GM23248 (cell line): ENCODE measurements around the gene CHST12. TPM values are rescaled to one million over a fixed set of nuclear protein-coding genes. Genes with fewer than 3 reads are reported as not detected.

Experiments used
- DNase-seq: peaks from one replicate; pipeline ENCODE4 v3.0.0-alpha.2; 2015
- H2AFZ ChIP-seq: fragments of 200-600 bp; sonication (generic); 2 replicates; pipeline ENCODE4 v1.6.1; 2016; ENCODE audit warnings: antibody characterized with exemption
- H3F3A ChIP-seq: fragments of 200-600 bp; sonication (generic); 2 replicates; pipeline ENCODE4 v1.6.1; 2016; ENCODE audit warnings: mild to moderate bottlenecking, antibody characterized with exemption, mixed run types; ENCODE audit not compliant: insufficient read depth
- H3K27ac ChIP-seq: fragments of 200-600 bp; sonication (generic); 2 replicates; pipeline ENCODE4 v1.5.1; 2016; ENCODE audit warnings: mild to moderate bottlenecking
- H3K27me3 ChIP-seq: fragments of 200-600 bp; sonication (generic); replicated peaks from 2 replicates; pipeline ENCODE4 v1.6.1; 2016; ENCODE audit warnings: mild to moderate bottlenecking; ENCODE audit not compliant: insufficient read depth
- H3K36me3 ChIP-seq: fragments of 200-600 bp; sonication (generic); 2 replicates; pipeline ENCODE4 v1.6.1; 2016; ENCODE audit warnings: low read depth, mild to moderate bottlenecking
- H3K4me1 ChIP-seq: fragments of 200-600 bp; sonication (generic); 2 replicates; pipeline ENCODE4 v1.6.1; 2016; ENCODE audit warnings: mild to moderate bottlenecking; ENCODE audit not compliant: insufficient read depth
- H3K4me2 ChIP-seq: fragments of 200-600 bp; sonication (generic); one replicate; pipeline ENCODE4 v1.6.1; 2016; ENCODE audit warnings: mild to moderate bottlenecking; ENCODE audit not compliant: unreplicated experiment
- H3K4me3 ChIP-seq: fragments of 200-600 bp; sonication (generic); 2 replicates; pipeline ENCODE4 v1.5.1; 2016; ENCODE audit warnings: mild to moderate bottlenecking
- H3K79me2 ChIP-seq: fragments of 200-600 bp; sonication (generic); 2 replicates; pipeline ENCODE4 v1.6.1; 2016; ENCODE audit warnings: mild to moderate bottlenecking; ENCODE audit not compliant: insufficient read depth
- H3K9ac ChIP-seq: fragments of 200-600 bp; sonication (generic); 2 replicates; pipeline ENCODE4 v1.6.1; 2016; ENCODE audit warnings: mild to moderate bottlenecking
- H3K9me2 ChIP-seq: fragments of 200-600 bp; sonication (generic); 2 replicates; pipeline ENCODE4 v1.6.1; 2016; ENCODE audit warnings: mixed run types, mild to moderate bottlenecking, moderate library complexity; ENCODE audit not compliant: insufficient read depth
- H3K9me3 ChIP-seq: fragments of 200-600 bp; sonication (generic); one replicate; pipeline ENCODE4 v1.6.1; 2017; ENCODE audit warnings: low read depth
- H4K20me1 ChIP-seq: fragments of 200-600 bp; sonication (generic); 2 replicates; pipeline ENCODE4 v1.6.0; 2016; ENCODE audit not compliant: insufficient read depth
- EZH2 ChIP-seq: fragments of 200-600 bp; sonication (generic); IDR thresholded peaks from 2 replicates; pipeline ENCODE4 v1.6.1; 2018; ENCODE audit warnings: antibody characterized with exemption, mild to moderate bottlenecking; ENCODE audit not compliant: insufficient read depth, poor library complexity, severe bottlenecking
- EZH2phosphoT487 ChIP-seq: fragments of 200-600 bp; sonication (generic); IDR thresholded peaks from 2 replicates; pipeline ENCODE4 v1.6.1; 2018; ENCODE audit warnings: antibody characterized with exemption, moderate library complexity, mild to moderate bottlenecking, low read depth; ENCODE audit not compliant: insufficient read depth
- WGBS, 2 experiments: methylation state at CpG; one replicate each; pipeline ENCODE4 v1.1.6; 2015 to 2017; ENCODE audit warnings: low lambda C conversion rate in 2 of 2, low coverage in 1 of 2; ENCODE audit errors: missing lambda C conversion rate in 2 of 2; 5-methylcytosine and 5-hydroxymethylcytosine counted together
- in situ Hi-C: fragments of 300-500 bp; cut with MboI; formaldehyde crosslinking; loops from 2 replicates; pipeline ENCODE4 v1.15.0; 2020
- polyA plus RNA-seq: library from polyadenylated mRNA; unstranded; fragments of >200 nt; fragmentation: Nextera tagmentation; extraction: Ambion mirVana; gene quantifications from 2 replicates; pipeline ENCODE4 v1.2.1, GENCODE V29; 2016
- total RNA-seq: library from RNA; depleted of rRNA; stranded (reverse); fragments of >200 nt; shearing (Covaris generic); gene quantifications from 2 replicates; pipeline ENCODE4 v1.2.3, GENCODE V29; 2014

CHST12 gene
- total and polyA plus RNA-seq, 2 experiments from 2014 or later, result 10.6 to 33.7 TPM

GRCh38 chr7:2440608-2441245, 37.3 kb downstream of the CHST12 start:
- WGBS, 2 experiments, result 85 to 86% methylated on average over 21 of the region's 21 CpGs
- peaks cover 11% of the 10 kb centered on the region; the same call in 1 of the 2 replicates for H3F3A ChIP-seq
- no peak overlapping the region for H2AFZ ChIP-seq
- no peaks in the 10 kb centered on the region for H3K9me3 ChIP-seq
- H3K4me2 ChIP-seq, result no peak overlapping the region
- H3K36me3 ChIP-seq, result no peaks in the 10 kb centered on the region
- peaks cover 14% of the 10 kb centered on the region for H3K4me1 ChIP-seq
- H4K20me1 ChIP-seq, result no peaks in the 10 kb centered on the region; the same call in 1 of the 2 replicates
- H3K79me2 ChIP-seq, result no peaks in the 10 kb centered on the region
- no peak overlapping the region for H3K9ac ChIP-seq
- H3K27me3 ChIP-seq, result no peaks in the 10 kb centered on the region
- H3K9me2 ChIP-seq, result no peaks in the 10 kb centered on the region
- no peak for TF ChIP-seq EZH2
- TF ChIP-seq EZH2phosphoT487, result no peak
- no peak for DNase-seq
- in situ Hi-C loops, result no loop called here
- no peak overlapping the region for H3K27ac ChIP-seq
- no peak overlapping the region for H3K4me3 ChIP-seq

GRCh38 chr7:2441430-2442058, 38.1 kb downstream of the CHST12 start:
- in situ Hi-C loops, result no loop called here
- no peaks in the 10 kb centered on the region; the same call in 1 of the 2 replicates for H4K20me1 ChIP-seq

GRCh38 chr7:2443491-2443890, 40.1 kb downstream of the CHST12 start:
- TF ChIP-seq EZH2 (no peak), EZH2phosphoT487 (no peak)
- in situ Hi-C loops, result no loop called here
- no peaks in the 10 kb centered on the region for H3K9me2 ChIP-seq
- no peak overlapping the region for H3K4me2 ChIP-seq
- peaks cover 14% of the 10 kb centered on the region for H3K4me1 ChIP-seq
- no peak for DNase-seq
- peaks cover 11% of the 10 kb centered on the region; the same call in 1 of the 2 replicates for H3F3A ChIP-seq
- H4K20me1 ChIP-seq, result no peaks in the 10 kb centered on the region; the same call in 1 of the 2 replicates
- no peak overlapping the region for H3K27ac ChIP-seq
- H3K4me3 ChIP-seq, result no peak overlapping the region
- no peaks in the 10 kb centered on the region for H3K27me3 ChIP-seq
- no peaks in the 10 kb centered on the region for H3K36me3 ChIP-seq
- H2AFZ ChIP-seq, result no peak overlapping the region
- no peak overlapping the region for H3K9ac ChIP-seq
- WGBS, 2 experiments, result 92 to 98% methylated on average over 9 of the region's 9 CpGs
- H3K79me2 ChIP-seq, result no peaks in the 10 kb centered on the region
- H3K9me3 ChIP-seq, result no peaks in the 10 kb centered on the region

More at GRCh38 chr7:2441430-2442058, 38.1 kb downstream of the CHST12 start:
- WGBS, 2 experiments, result 75 to 82% methylated on average over 5 of the region's 5 CpGs
- H3K9me3 ChIP-seq, result no peaks in the 10 kb centered on the region
- no peak overlapping the region for H3K4me2 ChIP-seq
- no peak for TF ChIP-seq EZH2phosphoT487
- TF ChIP-seq EZH2, result no peak
- H3K79me2 ChIP-seq, result no peaks in the 10 kb centered on the region
- peaks cover 11% of the 10 kb centered on the region; the same call in 1 of the 2 replicates for H3F3A ChIP-seq
- no peak overlapping the region for H3K9ac ChIP-seq
- H2AFZ ChIP-seq, result no peak overlapping the region
- no peaks in the 10 kb centered on the region for H3K36me3 ChIP-seq
- DNase-seq, result no peak
- H3K27ac ChIP-seq, result no peak overlapping the region
- no peaks in the 10 kb centered on the region for H3K27me3 ChIP-seq
- H3K4me1 ChIP-seq, result peaks cover 14% of the 10 kb centered on the region
- H3K4me3 ChIP-seq, result no peak overlapping the region
- H3K9me2 ChIP-seq, result no peaks in the 10 kb centered on the region

DNA sequence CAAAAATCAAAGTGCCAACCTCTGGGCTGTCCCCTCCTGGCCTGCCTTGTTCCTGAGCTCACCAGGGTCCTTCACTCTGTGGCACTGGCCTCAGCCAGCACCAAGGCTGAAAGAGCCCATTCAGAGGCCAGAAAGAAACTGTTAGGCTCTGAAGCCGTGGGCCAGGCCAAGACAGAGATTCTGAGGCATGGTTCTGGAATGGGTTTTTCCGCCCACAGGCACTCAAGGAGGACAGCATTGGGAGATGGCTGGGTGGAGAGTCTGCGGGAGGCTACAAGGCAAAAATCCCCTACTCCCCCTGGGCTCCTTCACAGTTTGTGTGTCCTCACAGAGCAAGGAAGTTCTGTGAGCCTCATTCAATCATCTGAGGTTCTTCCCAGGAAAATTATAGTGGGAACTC, 41.1 kb downstream of the CHST12 start:
- Histone ChIP-seq H3K4me1 (peaks cover 14% of the 10 kb centered on the region), H3K27me3 (no peaks in the 10 kb centered on the region), H3K27ac (peak overlapping the region; percentile 87), H3K79me2 (no peaks in the 10 kb centered on the region), H2AFZ (peak overlapping the region; percentile 72), H4K20me1 (no peaks in the 10 kb centered on the region), H3K4me3 (no peak overlapping the region; the same call in 1 of the 2 replicates), H3K9me3 (no peaks in the 10 kb centered on the region), H3K36me3 (no peaks in the 10 kb centered on the region), H3K4me2 (peak overlapping the region; percentile 72), H3K9ac (peak overlapping the region; percentile 67), H3F3A (peaks cover 11% of the 10 kb centered on the region; the same call in 1 of the 2 replicates), H3K9me2 (no peaks in the 10 kb centered on the region)
- DNase-seq, result peak; percentile 94
- TF ChIP-seq EZH2phosphoT487 (no peak), EZH2 (no peak)
- in situ Hi-C loops, result no loop called here
- WGBS, 2 experiments, result 8% methylated on average over 3 of the region's 3 CpGs
